ACC112 (cell line): ENCODE results near the gene TRIO.
"Not testable (repeated sequence)": the region's sequence is repeated elsewhere in the genome, so short reads cannot be mapped to it uniquely, and the experiment has no call there.

Experiments used
- H2AFZ ChIP-seq: fragments of 200-600 bp; sonication (generic); one replicate; pipeline ENCODE4 v1.6.0; 2017; ENCODE audit warnings: antibody characterized with exemption, low read length; ENCODE audit not compliant: unreplicated experiment
- H3K27ac ChIP-seq: fragments of 200-600 bp; sonication (generic); 2 replicates; pipeline ENCODE4 v1.5.1; 2014; ENCODE audit warnings: low read depth, mild to moderate bottlenecking, antibody characterized with exemption, low read length, moderate library complexity
- H3K27me3 ChIP-seq: fragments of 200-600 bp; sonication (generic); 2 replicates; pipeline ENCODE4 v1.6.1; 2014; ENCODE audit warnings: mild to moderate bottlenecking, antibody characterized with exemption, low read length, moderate library complexity, mixed read lengths; ENCODE audit not compliant: insufficient read depth
- H3K36me3 ChIP-seq: fragments of 200-600 bp; sonication (generic); 2 replicates; pipeline ENCODE4 v1.6.1; 2016; ENCODE audit warnings: mild to moderate bottlenecking, antibody characterized with exemption, low read length, moderate library complexity, mixed read lengths; ENCODE audit not compliant: insufficient read depth
- H3K4me1 ChIP-seq: fragments of 200-600 bp; sonication (generic); one replicate; pipeline ENCODE4 v1.6.1; 2016; ENCODE audit warnings: low read length, mixed read lengths; ENCODE audit not compliant: insufficient read depth, unreplicated experiment, control insufficient read depth
- H3K4me3 ChIP-seq: fragments of 200-600 bp; sonication (generic); 2 replicates; pipeline ENCODE4 v1.5.1; 2014; ENCODE audit warnings: mild to moderate bottlenecking, low read depth, low read length
- H3K79me2 ChIP-seq: fragments of 200-600 bp; sonication (generic); one replicate; pipeline ENCODE4 v1.6.0; 2016; ENCODE audit warnings: low read length; ENCODE audit not compliant: control insufficient read depth, unreplicated experiment, insufficient read depth

TRIO gene

DNA sequence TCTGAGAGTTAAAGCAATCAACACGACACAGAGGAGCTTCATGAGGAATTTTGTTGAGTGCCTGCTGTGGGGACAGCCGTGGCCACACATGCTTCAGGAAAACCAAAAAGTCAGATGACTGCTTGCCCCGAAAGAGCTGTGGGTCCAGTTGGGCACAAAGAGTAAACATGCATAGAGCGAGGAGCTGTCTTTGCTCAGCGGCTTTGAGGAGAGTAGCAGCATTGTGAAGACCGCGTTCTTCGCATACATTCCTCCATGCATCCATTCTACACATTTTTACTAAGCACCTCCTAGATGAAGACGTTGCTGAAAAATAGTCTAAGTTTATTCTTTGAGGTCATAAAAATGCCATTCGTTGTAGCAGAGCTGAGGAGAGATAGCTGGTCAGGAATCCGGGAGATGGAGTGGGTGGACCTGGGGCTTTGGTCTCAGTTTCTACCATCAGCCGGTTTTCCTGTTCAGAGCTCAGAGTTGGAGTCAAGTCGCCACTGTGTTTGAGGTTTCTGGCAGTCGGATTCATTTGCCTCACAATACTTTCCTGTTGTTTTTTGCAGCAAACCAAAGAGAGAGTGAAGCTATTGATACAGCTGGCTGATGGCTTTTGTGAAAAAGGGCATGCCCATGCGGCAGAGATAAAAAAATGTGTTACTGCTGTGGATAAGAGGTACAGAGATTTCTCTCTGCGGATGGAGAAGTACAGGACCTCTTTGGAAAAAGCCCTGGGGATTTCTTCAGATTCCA, 243.9 kb downstream of the TRIO start:
- H2AFZ ChIP-seq = no peak overlapping the region
- H3K79me2 ChIP-seq = no peaks in the 10 kb centered on the region
- H3K27me3 ChIP-seq = no peaks in the 10 kb centered on the region
- H3K4me1 ChIP-seq = no peaks in the 10 kb centered on the region
- H3K36me3 ChIP-seq = peaks cover 51% of the 10 kb centered on the region
- no peak overlapping the region for H3K4me3 ChIP-seq
- H3K27ac ChIP-seq = no peak overlapping the region

- Histone ChIP-seq H3K27me3 (no peaks in the 10 kb centered on the region), H3K36me3 (peaks cover 52% of the 10 kb centered on the region), H3K4me1 (no peaks in the 10 kb centered on the region), H3K79me2 (no peaks in the 10 kb centered on the region), H3K27ac (0 out of 2 replicates have a peak overlapping the region, but pooled peaks have one; percentile 19), H2AFZ (no peak overlapping the region), H3K4me3 (no peak overlapping the region)
Measured at GRCh38 chr5:14388741-14389140, 245.6 kb downstream of the TRIO start.

DNA sequence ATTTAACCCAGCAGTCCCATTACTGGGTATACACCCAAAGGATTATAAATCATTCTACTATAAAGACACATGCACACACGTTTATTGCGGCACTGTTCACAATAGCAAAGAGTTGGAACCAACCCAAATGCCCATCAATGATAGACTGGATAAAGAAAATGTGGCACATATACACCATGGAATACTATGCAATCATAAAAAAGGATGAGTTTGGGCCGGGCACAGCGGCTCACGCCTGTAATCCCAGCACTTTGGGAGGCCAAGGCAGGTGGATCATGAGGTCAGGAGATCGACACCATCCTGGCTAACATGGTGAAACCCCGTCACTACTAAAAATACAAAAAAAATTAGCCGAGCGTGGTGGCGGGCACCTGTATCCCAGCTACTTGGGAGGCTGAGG, 249.4 kb downstream of the TRIO start:
- H3K36me3 ChIP-seq = peaks cover 62% of the 10 kb centered on the region
- H3K27me3 ChIP-seq = not testable (repeated sequence)

GRCh38 chr5:14394365-14394764, 251.2 kb downstream of the TRIO start:
- H3K79me2 ChIP-seq = no peaks in the 10 kb centered on the region
- H2AFZ ChIP-seq = no peak overlapping the region
- H3K4me3 ChIP-seq = no peak overlapping the region
- no peak overlapping the region for H3K27ac ChIP-seq
- H3K27me3 ChIP-seq = no peaks in the 10 kb centered on the region
- peaks cover 33% of the 10 kb centered on the region for H3K4me1 ChIP-seq
- peaks cover 51% of the 10 kb centered on the region for H3K36me3 ChIP-seq

More for the DNA sequence above, 249.4 kb downstream of the TRIO start:
- not testable (repeated sequence) for H3K27ac ChIP-seq, H3K4me3 ChIP-seq, H3K79me2 ChIP-seq, H2AFZ ChIP-seq
- H3K4me1 ChIP-seq = peaks cover 17% of the 10 kb centered on the region

GRCh38 chr5:14395411-14395810, 252.3 kb downstream of the TRIO start:
- Histone ChIP-seq H2AFZ (no peak overlapping the region), H3K36me3 (peaks cover 42% of the 10 kb centered on the region), H3K27me3 (no peaks in the 10 kb centered on the region), H3K27ac (peak overlapping the region; percentile 5; the same call in 1 of the 2 replicates), H3K4me1 (peaks cover 44% of the 10 kb centered on the region), H3K79me2 (peaks cover 2% of the 10 kb centered on the region), H3K4me3 (no peak overlapping the region)

DNA sequence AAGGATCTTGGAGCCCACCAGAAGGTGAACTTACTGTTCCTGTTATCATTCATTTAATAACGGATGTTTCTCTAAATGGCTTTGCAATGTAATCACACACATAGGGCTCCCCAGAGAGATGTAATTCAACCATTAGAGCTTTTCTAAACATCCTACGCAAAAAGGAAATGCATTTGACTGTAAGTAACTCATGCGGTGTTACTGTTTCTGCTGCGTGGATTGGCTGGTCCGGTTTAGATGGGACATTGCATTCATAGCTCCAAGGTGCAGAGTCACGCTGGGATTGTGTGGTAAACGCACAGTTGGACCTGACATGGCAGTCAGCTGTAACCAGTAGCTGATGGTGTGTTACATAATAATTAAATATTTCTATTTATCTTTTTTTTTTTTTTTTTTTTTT, 252.9 kb downstream of the TRIO start:
- Histone ChIP-seq H3K36me3 (peaks cover 39% of the 10 kb centered on the region), H3K27me3 (no peaks in the 10 kb centered on the region), H3K4me3 (no peak overlapping the region), H3K27ac (no peak overlapping the region), H3K79me2 (peaks cover 8% of the 10 kb centered on the region), H2AFZ (no peak overlapping the region), H3K4me1 (peaks cover 50% of the 10 kb centered on the region)

- Histone ChIP-seq H3K36me3 (peaks cover 40% of the 10 kb centered on the region), H3K79me2 (peaks cover 15% of the 10 kb centered on the region), H3K4me1 (peaks cover 56% of the 10 kb centered on the region), H3K27me3 (no peaks in the 10 kb centered on the region), H3K27ac (peak overlapping the region; percentile 92), H2AFZ (no peak overlapping the region), H3K4me3 (no peak overlapping the region)
Measured at GRCh38 chr5:14396737-14397136, 253.6 kb downstream of the TRIO start.

- Histone ChIP-seq H2AFZ (no peak overlapping the region), H3K4me1 (peaks cover 58% of the 10 kb centered on the region), H3K4me3 (no peak overlapping the region), H3K27me3 (no peaks in the 10 kb centered on the region), H3K79me2 (peaks cover 25% of the 10 kb centered on the region), H3K36me3 (peaks cover 46% of the 10 kb centered on the region), H3K27ac (peak overlapping the region; percentile 92)
Measured at GRCh38 chr5:14397717-14398116, 254.6 kb downstream of the TRIO start.

DNA sequence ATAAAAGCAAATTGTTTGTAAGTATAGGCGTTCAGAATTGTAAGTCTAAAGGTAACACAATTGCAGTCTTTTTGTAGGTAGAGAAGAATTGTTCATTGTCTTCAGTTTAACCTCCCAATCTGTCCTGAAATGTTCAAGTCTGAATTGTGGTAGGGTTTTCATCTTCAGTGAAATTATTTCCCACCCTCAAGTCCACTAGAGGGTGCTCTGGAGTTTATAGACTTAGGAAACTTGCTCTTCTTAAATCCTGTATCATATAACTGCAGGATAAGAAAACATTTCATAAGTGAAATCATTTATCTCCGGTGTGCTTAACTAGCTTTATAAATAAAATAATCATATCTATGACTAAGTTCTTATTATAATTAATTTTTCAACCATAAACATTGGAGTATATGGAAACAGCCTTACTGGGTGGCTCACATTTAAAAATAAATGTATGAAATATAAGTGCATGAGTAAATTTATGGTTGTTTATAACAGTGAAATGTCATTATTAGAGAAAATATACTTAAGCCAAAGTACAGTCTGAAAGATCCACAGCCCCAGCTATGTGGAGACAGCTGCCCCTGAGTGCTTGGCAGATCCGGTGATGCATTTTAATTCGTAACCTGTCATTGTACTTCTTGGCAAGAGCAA, 256.0 kb downstream of the TRIO start:
- Histone ChIP-seq H3K4me1 (peaks cover 58% of the 10 kb centered on the region), H3K27me3 (no peaks in the 10 kb centered on the region), H3K36me3 (peaks cover 35% of the 10 kb centered on the region), H2AFZ (no peak overlapping the region), H3K27ac (peak overlapping the region; percentile 92), H3K4me3 (peak overlapping the region; percentile 33; the same call in 1 of the 2 replicates), H3K79me2 (peaks cover 26% of the 10 kb centered on the region)

DNA sequence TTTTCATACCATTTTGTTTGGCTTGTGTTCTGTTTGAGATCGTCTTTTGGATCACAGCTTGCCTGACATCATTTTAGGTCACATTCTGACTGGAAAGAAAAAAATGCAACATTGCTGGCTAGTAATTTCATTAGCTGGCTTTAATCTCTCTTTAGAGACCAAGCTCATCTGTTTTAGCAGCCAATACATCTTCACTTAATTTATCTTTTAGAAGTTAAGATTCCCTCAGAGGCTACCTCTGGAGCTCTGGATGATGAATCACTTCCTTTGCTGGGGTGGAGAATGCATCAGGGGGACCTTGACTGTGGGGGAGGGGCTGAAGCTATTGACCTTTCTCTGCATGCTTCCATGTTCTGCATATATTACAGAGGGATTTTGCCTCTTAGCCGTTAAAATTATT, 256.9 kb downstream of the TRIO start:
- H3K4me1 ChIP-seq = peaks cover 64% of the 10 kb centered on the region
- no peak overlapping the region for H2AFZ ChIP-seq
- peaks cover 37% of the 10 kb centered on the region for H3K36me3 ChIP-seq
- H3K79me2 ChIP-seq = peaks cover 29% of the 10 kb centered on the region
- H3K27me3 ChIP-seq = no peaks in the 10 kb centered on the region
- H3K4me3 ChIP-seq = peak overlapping the region; percentile 33; the same call in 1 of the 2 replicates
- peak overlapping the region; percentile 92 for H3K27ac ChIP-seq

DNA sequence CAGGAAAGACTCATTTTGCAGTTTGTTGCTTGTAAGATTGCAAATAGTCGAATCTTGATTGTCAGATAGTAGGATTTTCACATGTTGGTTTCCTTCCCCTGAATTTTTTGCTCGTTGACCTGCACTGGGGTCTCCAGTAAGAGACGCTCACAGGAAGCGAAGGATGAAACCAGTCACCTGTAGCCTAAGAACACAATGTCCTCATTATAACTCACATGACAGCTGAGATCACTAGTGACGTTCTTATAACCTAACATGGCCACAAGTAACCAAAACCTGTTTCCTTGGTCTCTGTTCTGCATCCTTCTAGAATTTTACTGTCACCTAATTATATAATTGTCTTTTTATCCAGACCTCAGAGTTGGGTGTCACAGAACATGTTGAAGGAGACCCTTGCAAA, 257.5 kb downstream of the TRIO start:
- Histone ChIP-seq H3K79me2 (peaks cover 29% of the 10 kb centered on the region), H3K27me3 (no peaks in the 10 kb centered on the region), H2AFZ (no peak overlapping the region), H3K4me3 (no peak overlapping the region; the same call in 1 of the 2 replicates), H3K36me3 (peaks cover 38% of the 10 kb centered on the region), H3K27ac (peak overlapping the region; percentile 92), H3K4me1 (peaks cover 64% of the 10 kb centered on the region)
